Tibial nerve (tissue), 4 donors: ENCODE data around the gene ATP7A.

Experiments used
- CTCF ChIP-seq, 5 experiments: fragments of 200-600 bp in 3 of 5; fragments of 450-650 bp in 2 of 5; sonication (generic) in 3 of 5; IDR thresholded peaks; one replicate each; pipeline ENCODE4 v1.5.1; 2016 to 2019; ENCODE audit warnings: antibody characterized with exemption in 5 of 5, mild to moderate bottlenecking in 3 of 5, moderate library complexity in 2 of 5
- EP300 ChIP-seq, 2 donors: sonication (generic); formaldehyde crosslinking; IDR thresholded peaks; one replicate each; pipeline ENCODE4 v1.6.1; 2017; ENCODE audit warnings: antibody characterized with exemption in 2 of 2, mild to moderate bottlenecking in 1 of 2
- POLR2A ChIP-seq, 2 donors: fragments of 450-650 bp; IDR thresholded peaks; one replicate each; pipeline ENCODE4 v1.6.1; 2017; ENCODE audit warnings: antibody characterized with exemption in 2 of 2, mild to moderate bottlenecking in 2 of 2, moderate library complexity in 2 of 2

GRCh38 chrX:78063687-78064086, 153.2 kb downstream of the ATP7A start:
- TF ChIP-seq CTCF (IDR thresholded peaks at IDR 0.05) (no peak), POLR2A (IDR thresholded peaks at IDR 0.05) (no peak), EP300 (IDR thresholded peaks at IDR 0.05) (no peak)
